GM03348 (cell line): ENCODE results near the gene WFS1.

Experiments used
- DNase-seq: peaks from one replicate; pipeline ENCODE4 v3.0.0; 2012; ENCODE audit warnings: low spot score

The WFS1 gene

GRCh38 chr4:6325788-6326290 is 56.2 kb downstream of the WFS1 start:
- DNase-seq: no peak

GRCh38 chr4:6326312-6327060 is 56.8 kb downstream of the WFS1 start:
- DNase-seq: no peak

- DNase-seq: peak; percentile 94
Measured at GRCh38 chr4:6327220-6327917, 57.7 kb downstream of the WFS1 start.

GRCh38 chr4:6328526-6328925 is 58.9 kb downstream of the WFS1 start:
- DNase-seq: no peak

GRCh38 chr4:6329478-6330383 is 60.1 kb downstream of the WFS1 start:
- no peak for DNase-seq

GRCh38 chr4:6330384-6330767 is 60.7 kb downstream of the WFS1 start:
- no peak for DNase-seq

GRCh38 chr4:6331018-6331417 is 61.4 kb downstream of the WFS1 start:
- peak; percentile 59 for DNase-seq

- DNase-seq: no peak
Measured at GRCh38 chr4:6331468-6331867, 61.8 kb downstream of the WFS1 start.

- DNase-seq: peak; percentile 83
Measured at GRCh38 chr4:6332042-6332668, 62.5 kb downstream of the WFS1 start.

- no peak for DNase-seq
Measured at GRCh38 chr4:6332669-6333050, 63.0 kb downstream of the WFS1 start.

GRCh38 chr4:6333301-6334202 is 63.9 kb downstream of the WFS1 start:
- no peak for DNase-seq

- no peak for DNase-seq
Measured at GRCh38 chr4:6334203-6334887, 64.7 kb downstream of the WFS1 start.

- no peak for DNase-seq
Measured at GRCh38 chr4:6335040-6335590, 65.5 kb downstream of the WFS1 start.

- DNase-seq: no peak
Measured at GRCh38 chr4:6336166-6336565, 66.5 kb downstream of the WFS1 start.

- DNase-seq: no peak
Measured at GRCh38 chr4:6337331-6337935, 67.8 kb downstream of the WFS1 start.

GRCh38 chr4:6338175-6338950 is 68.7 kb downstream of the WFS1 start:
- no peak for DNase-seq

- no peak for DNase-seq
Measured at GRCh38 chr4:6338951-6339817, 69.5 kb downstream of the WFS1 start.
